Measurements from ENCODE around the gene ZP1. TPM values are rescaled to one million over a fixed set of nuclear protein-coding genes. Genes with fewer than 3 reads are reported as not detected.

The ZP1 gene
- total RNA-seq, 4 donors from 2014 or later = not detected

GRCh38 chr11:60871378-60872061 lies 4.2 kb downstream of the ZP1 start:
- WGBS, 2 donors (ENCODE audit: low coverage in 1 of 2) = 67% methylated on average over 7 of the region's 7 CpGs; no CpG with 5 or more reads in 1 of the 2 donors
- in situ Hi-C loops (cut with MboI; ENCODE audit: low pct_ligation_motif_present in 1 of 4, low pct_unique_long_range_greater_than_20kb in 1 of 4, low sequenced_read_pairs in 3 of 4) (no loop called here), intact Hi-C loops (cut with DNase I; ENCODE audit: low total_unique reads) (no loop called here)
- TF ChIP-seq POLR2A (IDR thresholded peaks at IDR 0.05) = no peak
- H3K4me3 ChIP-seq = no peak overlapping the region
- peak overlapping the region; percentile 19 to 57 (median 40) for H3K27ac ChIP-seq
- H3K27me3 ChIP-seq = no peaks in the 10 kb centered on the region
- DNase-seq = no peak
- H3K36me3 ChIP-seq = no peaks in the 10 kb centered on the region
- no peaks in the 10 kb centered on the region for H3K9me3 ChIP-seq
- peaks cover 0 to 4% (median 0%) of the 10 kb centered on the region in 4 donors for H3K4me1 ChIP-seq

GRCh38 chr11:60872124-60872960 lies 5.0 kb downstream of the ZP1 start:
- Histone ChIP-seq H3K27ac (peak overlapping the region; percentile 29 to 57 (median 50)), H3K27me3 (no peaks in the 10 kb centered on the region), H3K4me1 (peaks cover 0 to 4% (median 0%) of the 10 kb centered on the region in 4 donors), H3K36me3 (no peaks in the 10 kb centered on the region), H3K4me3 (no peak overlapping the region), H3K9me3 (no peaks in the 10 kb centered on the region)
- DNase-seq = peak; percentile 35
- in situ Hi-C loops (cut with MboI; ENCODE audit: low pct_ligation_motif_present in 1 of 4, low pct_unique_long_range_greater_than_20kb in 1 of 4, low sequenced_read_pairs in 3 of 4) (no loop called here), intact Hi-C loops (cut with DNase I; ENCODE audit: low total_unique reads) (no loop called here)
- WGBS, 2 donors (ENCODE audit: low coverage in 1 of 2) = 90% methylated on average over 6 of the region's 6 CpGs; no CpG with 5 or more reads in 1 of the 2 donors
- TF ChIP-seq CTCF (IDR thresholded peaks at IDR 0.05) = no peak

- Histone ChIP-seq H3K9me3 (no peaks in the 10 kb centered on the region), H3K4me3 (no peak overlapping the region), H3K4me1 (peaks cover 0 to 4% (median under 1%) of the 10 kb centered on the region in 4 donors), H3K36me3 (no peaks in the 10 kb centered on the region), H3K27me3 (no peaks in the 10 kb centered on the region), H3K27ac (peak overlapping the region; percentile 30 to 57 (median 50))
- in situ Hi-C loops (cut with MboI; ENCODE audit: low pct_ligation_motif_present in 1 of 4, low pct_unique_long_range_greater_than_20kb in 1 of 4, low sequenced_read_pairs in 3 of 4) (no loop called here), intact Hi-C loops (cut with DNase I; ENCODE audit: low total_unique reads) (no loop called here)
- TF ChIP-seq POLR2AphosphoS5 (IDR thresholded peaks at IDR 0.05) (no peak), EP300 (IDR thresholded peaks at IDR 0.05; ENCODE audit: low read depth) (no peak), POLR2A (IDR thresholded peaks at IDR 0.05) (no peak), CTCF (IDR thresholded peaks at IDR 0.05) (no peak)
- WGBS, 2 donors (ENCODE audit: low coverage in 1 of 2) = 76 to 84% methylated on average over 8 to 16 of the region's 16 CpGs
- DNase-seq = peak; percentile 26
Observed at GRCh38 chr11:60872961-60873524, 5.7 kb downstream of the ZP1 start.

- WGBS, 2 donors (ENCODE audit: low coverage in 1 of 2) = 85% methylated on average over 12 of the region's 12 CpGs; no CpG with 5 or more reads in 1 of the 2 donors
- DNase-seq = no peak
- intact Hi-C loops (cut with DNase I; ENCODE audit: low total_unique reads) = no loop called here
Observed at GRCh38 chr11:60873533-60873932, 6.2 kb downstream of the ZP1 start.

More at GRCh38 chr11:60873533-60873932, 6.2 kb downstream of the ZP1 start:
- Histone ChIP-seq H3K27me3 (no peaks in the 10 kb centered on the region), H3K4me3 (no peak overlapping the region), H3K27ac (peak overlapping the region; percentile 1 to 57 (median 20)), H3K36me3 (no peaks in the 10 kb centered on the region), H3K4me1 (peaks cover 0 to 4% (median 1%) of the 10 kb centered on the region in 4 donors), H3K9me3 (no peaks in the 10 kb centered on the region)
- in situ Hi-C loops (cut with MboI; ENCODE audit: low pct_ligation_motif_present in 1 of 4, low pct_unique_long_range_greater_than_20kb in 1 of 4, low sequenced_read_pairs in 3 of 4) = no loop called here
- TF ChIP-seq EP300 (IDR thresholded peaks at IDR 0.05; ENCODE audit: low read depth) (no peak), POLR2AphosphoS5 (IDR thresholded peaks at IDR 0.05) (no peak), POLR2A (IDR thresholded peaks at IDR 0.05) (no peak), CTCF (IDR thresholded peaks at IDR 0.05) (no peak)
